Panc1 (cell line): ENCODE data around the gene LRRC9. TPM values are rescaled to one million over a fixed set of nuclear protein-coding genes. Genes with fewer than 3 reads are reported as not detected.

Experiments used
- ATAC-seq: fragments of 200-7000 bp; cut with Tn5 transposase; 2 replicates; pipeline ENCODE4 v1.9.1; 2020; ENCODE audit warnings: mild to moderate bottlenecking, moderate library complexity
- BruUV-seq: library from RNA; stranded (reverse); fragments of 400-500 nt; replicated peaks from 2 replicates; lab custom pipeline; 2021; lab: Mats Ljungman, UMichigan
- CTCF ChIA-PET: fragments of 300-600 bp; sonication (Branson Sonifier 250); formaldehyde crosslinking; loops from one replicate; lab custom pipeline; 2022; ENCODE audit warnings: antibody characterized with exemption; lab: Charles Lee
- POLR2A ChIA-PET: fragments of 300-600 bp; sonication (Branson Sonifier 250); formaldehyde crosslinking; loops from one replicate; lab custom pipeline; 2022; ENCODE audit warnings: antibody characterized with exemption; lab: Charles Lee
- DNase-seq: peaks from one replicate; pipeline ENCODE4 v3.0.0-alpha.2; 2010; ENCODE audit warnings: low read depth, low spot score
- H3K27ac ChIP-seq: 2 replicates; pipeline ENCODE4 v1.5.1; 2011; ENCODE audit warnings: mild to moderate bottlenecking, low read length, inconsistent platforms
- H3K27me3 ChIP-seq: fragments of 200-500 bp; sonication (Bioruptor generic); 2 replicates; pipeline ENCODE4 v1.6.0; 2014; ENCODE audit warnings: low read length, inconsistent platforms; ENCODE audit not compliant: control insufficient read depth, insufficient read depth
- H3K36me3 ChIP-seq: fragments of 200-500 bp; sonication (Bioruptor generic); 2 replicates; pipeline ENCODE4 v1.5.1; 2014; ENCODE audit warnings: inconsistent platforms, mild to moderate bottlenecking, low read length, moderate library complexity; ENCODE audit not compliant: control insufficient read depth, insufficient read depth
- H3K4me1 ChIP-seq: 2 replicates; pipeline ENCODE4 v1.5.1; 2011; ENCODE audit warnings: inconsistent platforms, mild to moderate bottlenecking, low read length, moderate library complexity; ENCODE audit not compliant: control insufficient read depth, insufficient read depth
- H3K4me3 ChIP-seq, 2 experiments: 2 replicates each; pipeline ENCODE4 v1.5.1; 2011 to 2012; ENCODE audit warnings: low read depth in 2 of 2, low read length in 2 of 2, mild to moderate bottlenecking in 2 of 2, inconsistent platforms in 1 of 2, moderate library complexity in 1 of 2
- H3K9me3 ChIP-seq: fragments of 200-500 bp; sonication (Bioruptor generic); 2 replicates; pipeline ENCODE4 v1.5.1; 2014; ENCODE audit warnings: low read depth, mild to moderate bottlenecking, inconsistent platforms, low read length, moderate library complexity; ENCODE audit not compliant: control insufficient read depth, insufficient read depth
- POLR2AphosphoS5 ChIP-seq: IDR thresholded peaks from 2 replicates; pipeline ENCODE4 v1.6.1; 2012; ENCODE audit warnings: mild to moderate bottlenecking, low read depth, low read length, moderate library complexity
- SIN3A ChIP-seq: IDR thresholded peaks from 2 replicates; pipeline ENCODE4 v1.6.1; 2012; ENCODE audit warnings: low read depth, mild to moderate bottlenecking, low read length, moderate library complexity, borderline replicate concordance; ENCODE audit not compliant: insufficient read depth
- TCF7L2 ChIP-seq: IDR thresholded peaks from 2 replicates; pipeline ENCODE4 v1.6.1; 2011; ENCODE audit warnings: mild to moderate bottlenecking, low read depth, low read length, inconsistent platforms
- in situ Hi-C: cut with HindIII; loops from 2 replicates; pipeline ENCODE4 v1.10.0; 2016; ENCODE audit warnings: low sequenced_read_pairs, low pct_unique_long_range_greater_than_20kb
- intact Hi-C: fragments of 100-400 bp; cut with micrococcal nuclease; formaldehyde crosslinking; loops from one replicate; pipeline ENCODE4 v1.10.0; 2022; ENCODE audit not compliant: unreplicated experiment
- total RNA-seq: library from RNA; stranded (reverse); gene quantifications from one replicate; pipeline ENCODE4 v1.2.1, GENCODE V29; 2021; ENCODE audit not compliant: unreplicated experiment
- TF ChIP-seq, protein P1 (sequence below): fragments of 450-650 bp; IDR thresholded peaks from 2 replicates; pipeline ENCODE4 v1.5.1; 2017; ENCODE audit warnings: mild to moderate bottlenecking
- TF ChIP-seq, protein P2 (sequence below), 2 experiments: IDR thresholded peaks; 2 replicates each; pipeline ENCODE4 v1.6.1; 2011 to 2012; ENCODE audit warnings: low read depth in 2 of 2, control low read depth in 1 of 2, low read length in 1 of 2, mild to moderate bottlenecking in 1 of 2, moderate library complexity in 1 of 2; ENCODE audit not compliant: insufficient read depth in 1 of 2

Gene LRRC9
- total RNA-seq, 1 experiment from 2014 or later: not detected

- Histone ChIP-seq H3K9me3 (no peaks in the 10 kb centered on the region), H3K36me3 (no peaks in the 10 kb centered on the region; the same call in none of the 2 replicates), H3K4me1 (peaks cover 18% of the 10 kb centered on the region), H3K4me3 (peak overlapping the region; percentile 68 to 92), H3K27me3 (no peaks in the 10 kb centered on the region), H3K27ac (peak overlapping the region; percentile 90)
- DNase-seq (no peak), ATAC-seq (no peak)
- TF ChIP-seq POLR2AphosphoS5 (no peak), TCF7L2 (no peak), SIN3A (no peak)
- TF ChIP-seq, protein P1, sequence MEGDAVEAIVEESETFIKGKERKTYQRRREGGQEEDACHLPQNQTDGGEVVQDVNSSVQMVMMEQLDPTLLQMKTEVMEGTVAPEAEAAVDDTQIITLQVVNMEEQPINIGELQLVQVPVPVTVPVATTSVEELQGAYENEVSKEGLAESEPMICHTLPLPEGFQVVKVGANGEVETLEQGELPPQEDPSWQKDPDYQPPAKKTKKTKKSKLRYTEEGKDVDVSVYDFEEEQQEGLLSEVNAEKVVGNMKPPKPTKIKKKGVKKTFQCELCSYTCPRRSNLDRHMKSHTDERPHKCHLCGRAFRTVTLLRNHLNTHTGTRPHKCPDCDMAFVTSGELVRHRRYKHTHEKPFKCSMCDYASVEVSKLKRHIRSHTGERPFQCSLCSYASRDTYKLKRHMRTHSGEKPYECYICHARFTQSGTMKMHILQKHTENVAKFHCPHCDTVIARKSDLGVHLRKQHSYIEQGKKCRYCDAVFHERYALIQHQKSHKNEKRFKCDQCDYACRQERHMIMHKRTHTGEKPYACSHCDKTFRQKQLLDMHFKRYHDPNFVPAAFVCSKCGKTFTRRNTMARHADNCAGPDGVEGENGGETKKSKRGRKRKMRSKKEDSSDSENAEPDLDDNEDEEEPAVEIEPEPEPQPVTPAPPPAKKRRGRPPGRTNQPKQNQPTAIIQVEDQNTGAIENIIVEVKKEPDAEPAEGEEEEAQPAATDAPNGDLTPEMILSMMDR: no peak
- TF ChIP-seq, protein P2, sequence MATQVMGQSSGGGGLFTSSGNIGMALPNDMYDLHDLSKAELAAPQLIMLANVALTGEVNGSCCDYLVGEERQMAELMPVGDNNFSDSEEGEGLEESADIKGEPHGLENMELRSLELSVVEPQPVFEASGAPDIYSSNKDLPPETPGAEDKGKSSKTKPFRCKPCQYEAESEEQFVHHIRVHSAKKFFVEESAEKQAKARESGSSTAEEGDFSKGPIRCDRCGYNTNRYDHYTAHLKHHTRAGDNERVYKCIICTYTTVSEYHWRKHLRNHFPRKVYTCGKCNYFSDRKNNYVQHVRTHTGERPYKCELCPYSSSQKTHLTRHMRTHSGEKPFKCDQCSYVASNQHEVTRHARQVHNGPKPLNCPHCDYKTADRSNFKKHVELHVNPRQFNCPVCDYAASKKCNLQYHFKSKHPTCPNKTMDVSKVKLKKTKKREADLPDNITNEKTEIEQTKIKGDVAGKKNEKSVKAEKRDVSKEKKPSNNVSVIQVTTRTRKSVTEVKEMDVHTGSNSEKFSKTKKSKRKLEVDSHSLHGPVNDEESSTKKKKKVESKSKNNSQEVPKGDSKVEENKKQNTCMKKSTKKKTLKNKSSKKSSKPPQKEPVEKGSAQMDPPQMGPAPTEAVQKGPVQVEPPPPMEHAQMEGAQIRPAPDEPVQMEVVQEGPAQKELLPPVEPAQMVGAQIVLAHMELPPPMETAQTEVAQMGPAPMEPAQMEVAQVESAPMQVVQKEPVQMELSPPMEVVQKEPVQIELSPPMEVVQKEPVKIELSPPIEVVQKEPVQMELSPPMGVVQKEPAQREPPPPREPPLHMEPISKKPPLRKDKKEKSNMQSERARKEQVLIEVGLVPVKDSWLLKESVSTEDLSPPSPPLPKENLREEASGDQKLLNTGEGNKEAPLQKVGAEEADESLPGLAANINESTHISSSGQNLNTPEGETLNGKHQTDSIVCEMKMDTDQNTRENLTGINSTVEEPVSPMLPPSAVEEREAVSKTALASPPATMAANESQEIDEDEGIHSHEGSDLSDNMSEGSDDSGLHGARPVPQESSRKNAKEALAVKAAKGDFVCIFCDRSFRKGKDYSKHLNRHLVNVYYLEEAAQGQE (IDR thresholded peaks at IDR 0.05; ENCODE audit: insufficient read depth in 1 of 2, low read depth in 2 of 2, low read length in 1 of 2): no peak
- ChIA-PET POLR2A (no interaction called here), CTCF (no interaction called here)
- in situ Hi-C loops: no loop called here
- no TSS peak for BruUV-seq
- intact Hi-C loops: loop anchor here (10.0 kb wide), 1 partner anchor 72 kb away; the partner anchor contains the start of gene DHRS7
These were observed 173.1 kb downstream of the LRRC9 start for GRCh38 chr14:60093080-60093479.

DNA sequence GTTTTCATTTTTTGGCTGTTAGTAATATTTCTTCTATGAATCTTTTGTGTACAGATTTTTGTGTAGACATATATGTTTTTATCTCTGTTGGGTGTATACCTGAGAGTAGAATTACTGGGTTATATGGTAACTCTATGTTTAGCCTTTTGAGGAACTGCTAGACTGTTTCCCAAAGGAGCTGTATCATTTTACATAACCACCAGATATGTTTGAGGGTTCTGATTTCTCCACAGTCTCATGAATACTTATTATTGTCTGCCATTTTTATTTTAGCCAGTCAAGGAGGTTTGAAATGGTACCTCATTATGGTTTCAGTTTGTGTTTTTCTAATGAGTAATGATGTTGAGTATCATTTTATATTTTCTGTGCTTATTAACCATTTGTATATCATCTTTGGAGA lies 173.7 kb downstream of the LRRC9 start:
- H3K36me3 ChIP-seq: no peaks in the 10 kb centered on the region; the same call in none of the 2 replicates
- ATAC-seq: no peak
- POLR2A ChIA-PET: no interaction called here
- no peaks in the 10 kb centered on the region for H3K9me3 ChIP-seq
- H3K4me1 ChIP-seq: peaks cover 18% of the 10 kb centered on the region
- TF ChIP-seq POLR2AphosphoS5 (no peak), SIN3A (no peak), TCF7L2 (no peak)
- TF ChIP-seq, protein P1: no peak
- TF ChIP-seq, protein P2 (IDR thresholded peaks at IDR 0.05; ENCODE audit: insufficient read depth in 1 of 2, low read depth in 2 of 2, low read length in 1 of 2): no peak
- no TSS peak for BruUV-seq
- no peaks in the 10 kb centered on the region for H3K27me3 ChIP-seq
- in situ Hi-C loops: no loop called here
- CTCF ChIA-PET: no interaction called here
- H3K27ac ChIP-seq: peak overlapping the region; percentile 90
- peak overlapping the region; percentile 68 to 92 for H3K4me3 ChIP-seq
- no peak for DNase-seq
- intact Hi-C loops: loop anchor here (10.0 kb wide), 1 partner anchor 71 kb away; the partner anchor contains the start of gene DHRS7
